ENCODE measurements around the gene TTLL6. TPM values are rescaled to one million over a fixed set of nuclear protein-coding genes. Genes with fewer than 3 reads are reported as not detected.

TTLL6 gene
- total and polyA plus RNA-seq, 2 experiments from 2014 or later: 0.30 TPM; not detected in 1

GRCh38 chr17:48773245-48773644 is 43.8 kb downstream of the TTLL6 start:
- Histone ChIP-seq H3K9me2 (replicated peaks; ENCODE audit: insufficient read depth) (no peaks in the 10 kb centered on the region), H2AFZ (no peak overlapping the region), H3K4me1 (ENCODE audit: insufficient read depth) (no peaks in the 10 kb centered on the region), H3K27me3 (no peaks in the 10 kb centered on the region), H3K4me3 (no peak overlapping the region), H3K4me2 (no peak overlapping the region), H4K20me1 (ENCODE audit: insufficient read depth, poor library complexity, severe bottlenecking) (no peaks in the 10 kb centered on the region), H3K79me2 (no peaks in the 10 kb centered on the region), H3K9me3 (ENCODE audit: low read depth) (no peaks in the 10 kb centered on the region), H3K27ac (no peak overlapping the region), H3K36me3 (replicated peaks; ENCODE audit: insufficient read depth, low read depth) (no peaks in the 10 kb centered on the region)
- DNase-seq (ENCODE audit: low spot score): no peak
- WGBS (ENCODE audit: low lambda C conversion rate, missing lambda C conversion rate): 97% methylated on average over 3 of the region's 3 CpGs
- no peak for TF ChIP-seq EZH2 (IDR thresholded peaks at IDR 0.05; ENCODE audit: borderline replicate concordance)

DNA sequence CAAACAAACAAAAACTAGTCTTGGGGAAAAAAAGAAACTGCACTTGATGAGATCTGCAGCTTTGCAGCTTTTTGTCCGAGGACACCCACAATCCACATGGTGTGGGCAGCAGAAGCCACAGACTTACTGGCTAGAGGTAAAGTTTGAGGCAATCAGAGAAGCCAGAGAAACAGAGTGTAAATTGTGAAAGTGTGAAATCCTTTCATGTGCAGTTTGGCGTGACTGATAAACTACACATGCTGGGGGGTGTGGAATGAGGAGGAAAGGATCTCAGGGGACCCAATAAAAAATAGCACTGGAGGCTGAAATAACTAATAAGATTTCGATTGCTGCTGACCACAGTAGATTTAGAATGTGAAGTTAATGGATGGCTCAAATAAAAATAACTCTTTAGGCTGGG is 46.1 kb downstream of the TTLL6 start:
- Histone ChIP-seq H3K27me3 (no peaks in the 10 kb centered on the region), H3K9me2 (replicated peaks; ENCODE audit: insufficient read depth) (no peaks in the 10 kb centered on the region), H3K4me2 (no peak overlapping the region), H3K79me2 (no peaks in the 10 kb centered on the region), H3K36me3 (replicated peaks; ENCODE audit: insufficient read depth, low read depth) (no peaks in the 10 kb centered on the region), H3K4me3 (no peak overlapping the region), H4K20me1 (ENCODE audit: insufficient read depth, poor library complexity, severe bottlenecking) (no peaks in the 10 kb centered on the region), H3K9me3 (ENCODE audit: low read depth) (no peaks in the 10 kb centered on the region), H2AFZ (no peak overlapping the region), H3K27ac (no peak overlapping the region), H3K4me1 (ENCODE audit: insufficient read depth) (no peaks in the 10 kb centered on the region)
- WGBS (ENCODE audit: low lambda C conversion rate, missing lambda C conversion rate): 68% methylated on average over 3 of the region's 3 CpGs
- TF ChIP-seq, protein P1, sequence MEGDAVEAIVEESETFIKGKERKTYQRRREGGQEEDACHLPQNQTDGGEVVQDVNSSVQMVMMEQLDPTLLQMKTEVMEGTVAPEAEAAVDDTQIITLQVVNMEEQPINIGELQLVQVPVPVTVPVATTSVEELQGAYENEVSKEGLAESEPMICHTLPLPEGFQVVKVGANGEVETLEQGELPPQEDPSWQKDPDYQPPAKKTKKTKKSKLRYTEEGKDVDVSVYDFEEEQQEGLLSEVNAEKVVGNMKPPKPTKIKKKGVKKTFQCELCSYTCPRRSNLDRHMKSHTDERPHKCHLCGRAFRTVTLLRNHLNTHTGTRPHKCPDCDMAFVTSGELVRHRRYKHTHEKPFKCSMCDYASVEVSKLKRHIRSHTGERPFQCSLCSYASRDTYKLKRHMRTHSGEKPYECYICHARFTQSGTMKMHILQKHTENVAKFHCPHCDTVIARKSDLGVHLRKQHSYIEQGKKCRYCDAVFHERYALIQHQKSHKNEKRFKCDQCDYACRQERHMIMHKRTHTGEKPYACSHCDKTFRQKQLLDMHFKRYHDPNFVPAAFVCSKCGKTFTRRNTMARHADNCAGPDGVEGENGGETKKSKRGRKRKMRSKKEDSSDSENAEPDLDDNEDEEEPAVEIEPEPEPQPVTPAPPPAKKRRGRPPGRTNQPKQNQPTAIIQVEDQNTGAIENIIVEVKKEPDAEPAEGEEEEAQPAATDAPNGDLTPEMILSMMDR (IDR thresholded peaks at IDR 0.05; ENCODE audit: poor library complexity): no peak
- TF ChIP-seq EZH2phosphoT487 (IDR thresholded peaks at IDR 0.05; ENCODE audit: low read depth, severe bottlenecking, unreplicated experiment): no peak
- TF ChIP-seq EZH2 (IDR thresholded peaks at IDR 0.05; ENCODE audit: borderline replicate concordance): no peak
- no peak for DNase-seq (ENCODE audit: low spot score)

- no peak for TF ChIP-seq EZH2 (IDR thresholded peaks at IDR 0.05; ENCODE audit: borderline replicate concordance)
- TF ChIP-seq, protein P1 (IDR thresholded peaks at IDR 0.05; ENCODE audit: poor library complexity): no peak
- no peak for TF ChIP-seq EZH2phosphoT487 (IDR thresholded peaks at IDR 0.05; ENCODE audit: low read depth, severe bottlenecking, unreplicated experiment)
- no peaks in the 10 kb centered on the region for H3K9me3 ChIP-seq (ENCODE audit: low read depth)
- no peaks in the 10 kb centered on the region for H4K20me1 ChIP-seq (ENCODE audit: insufficient read depth, poor library complexity, severe bottlenecking)
- H3K27me3 ChIP-seq: peaks cover 7% of the 10 kb centered on the region
- DNase-seq (ENCODE audit: low spot score): no peak
- H3K4me3 ChIP-seq: no peak overlapping the region
- no peak overlapping the region for H3K4me2 ChIP-seq
- no peak overlapping the region for H2AFZ ChIP-seq
- 84% methylated on average over 5 of the region's 5 CpGs for WGBS (ENCODE audit: low lambda C conversion rate, missing lambda C conversion rate)
- no peaks in the 10 kb centered on the region for H3K79me2 ChIP-seq
- no peaks in the 10 kb centered on the region for H3K36me3 ChIP-seq (replicated peaks; ENCODE audit: insufficient read depth, low read depth)
- no peaks in the 10 kb centered on the region for H3K9me2 ChIP-seq (replicated peaks; ENCODE audit: insufficient read depth)
- H3K27ac ChIP-seq: no peak overlapping the region
- H3K4me1 ChIP-seq (ENCODE audit: insufficient read depth): no peaks in the 10 kb centered on the region
Measured at GRCh38 chr17:48769009-48769675, 47.9 kb downstream of the TTLL6 start.

- WGBS (ENCODE audit: low lambda C conversion rate, missing lambda C conversion rate): 46% methylated on average over 4 of the region's 4 CpGs
- Histone ChIP-seq H3K36me3 (replicated peaks; ENCODE audit: insufficient read depth, low read depth) (no peaks in the 10 kb centered on the region), H3K4me3 (no peak overlapping the region), H3K27ac (no peak overlapping the region), H3K9me2 (replicated peaks; ENCODE audit: insufficient read depth) (no peaks in the 10 kb centered on the region), H3K4me2 (no peak overlapping the region), H3K4me1 (ENCODE audit: insufficient read depth) (no peaks in the 10 kb centered on the region), H3K27me3 (peaks cover 22% of the 10 kb centered on the region), H3K79me2 (no peaks in the 10 kb centered on the region), H3K9me3 (ENCODE audit: low read depth) (no peaks in the 10 kb centered on the region), H4K20me1 (ENCODE audit: insufficient read depth, poor library complexity, severe bottlenecking) (no peaks in the 10 kb centered on the region), H2AFZ (no peak overlapping the region)
- no peak for DNase-seq (ENCODE audit: low spot score)
- TF ChIP-seq EZH2 (IDR thresholded peaks at IDR 0.05; ENCODE audit: borderline replicate concordance) (no peak), EZH2phosphoT487 (IDR thresholded peaks at IDR 0.05; ENCODE audit: low read depth, severe bottlenecking, unreplicated experiment) (no peak)
- TF ChIP-seq, protein P1 (IDR thresholded peaks at IDR 0.05; ENCODE audit: poor library complexity): no peak
Measured at GRCh38 chr17:48767263-48767774, 49.7 kb downstream of the TTLL6 start.
